K562 (cell line): Measurements from ENCODE around the gene BOD1L2. TPM values are rescaled to one million over a fixed set of nuclear protein-coding genes. Genes with fewer than 3 reads are reported as not detected.

Experiments used
- ATAC-seq: fragments of 200-7000 bp; cut with Tn5 transposase; 3 replicates; pipeline ENCODE4 v1.9.1; 2020; ENCODE audit warnings: moderate library complexity
- BruUV-seq: library from RNA; stranded (reverse); fragments of 400-500 nt; replicated peaks from 2 replicates; lab custom pipeline; 2021; lab: Mats Ljungman, UMichigan
- CTCF ChIA-PET: fragments of 300-600 bp; formaldehyde crosslinking; extraction: SDS; loops from one replicate; lab custom pipeline; 2021; ENCODE audit warnings: low intra/inter-chr PET ratio; lab: Yijun Ruan, JAX
- POLR2A ChIA-PET: fragments of 300-600, 350-650 bp; sonication (Branson Sonifier 250); formaldehyde crosslinking; extraction: SDS; loops from one replicate; lab custom pipeline; 2021; ENCODE audit warnings: antibody characterized with exemption, inconsistent platforms; lab: Yijun Ruan, JAX
- DNase-seq, 4 experiments: peaks; one replicate each; pipeline versions ENCODE4 v3.0.0 to v3.0.0-alpha.2; 2011 to 2018; ENCODE audit warnings: low spot score in 3 of 4, mixed read lengths in 3 of 4; ENCODE audit errors: extremely low read depth in 1 of 4
- FAIRE-seq: peaks from 2 replicates; lab custom pipeline; 2011; peaks lifted over from hg19 to GRCh38; lab: Jason Lieb, UNC
- H2AFZ ChIP-seq: 2 replicates; pipeline ENCODE4 v1.6.0; 2011; ENCODE audit warnings: low read depth, low read length, control low read depth, inconsistent platforms
- H3K27ac ChIP-seq: fragments of 200-600 bp; 3 replicates; pipeline ENCODE4 v1.8.0; 2011; ENCODE audit warnings: low read depth, mild to moderate bottlenecking, control low read depth, inconsistent platforms, low read length, moderate library complexity, mixed read lengths; ENCODE audit errors: extremely low read depth
- H3K27me3 ChIP-seq, 2 experiments: fragments of 300-600 bp in 1 of 2; 2 replicates in 1 of 2; 3 replicates in 1 of 2; pipeline versions ENCODE4 v1.6.0 to v1.8.0; 2011; ENCODE audit warnings: inconsistent platforms in 2 of 2, low read length in 2 of 2, mild to moderate bottlenecking in 1 of 2, mixed read lengths in 1 of 2, moderate library complexity in 1 of 2; ENCODE audit not compliant: control insufficient read depth in 2 of 2, insufficient read depth in 2 of 2
- H3K36me3 ChIP-seq: fragments of 300-600 bp; 3 replicates; pipeline ENCODE4 v1.8.0; 2011; ENCODE audit warnings: mild to moderate bottlenecking, low read length, inconsistent platforms; ENCODE audit not compliant: control insufficient read depth, insufficient read depth
- H3K4me1 ChIP-seq, 2 experiments: fragments of 200-600 bp in 1 of 2; replicated peaks in 1 of 2; 2 replicates in 1 of 2; 3 replicates in 1 of 2; pipeline versions ENCODE4 v1.5.1 to v1.8.0; 2011; ENCODE audit warnings: inconsistent platforms in 2 of 2, low read length in 2 of 2, mild to moderate bottlenecking in 1 of 2, mixed read lengths in 1 of 2, moderate library complexity in 1 of 2; ENCODE audit not compliant: control insufficient read depth in 2 of 2, insufficient read depth in 2 of 2
- H3K4me2 ChIP-seq: 2 replicates; pipeline ENCODE4 v1.6.1; 2011; ENCODE audit warnings: low read length, control low read depth, inconsistent platforms, mixed read lengths; ENCODE audit not compliant: insufficient read depth
- H3K4me3 ChIP-seq: fragments of 200-600 bp; sonication (generic), shearing (Covaris generic); 2 replicates; pipeline ENCODE4 v1.5.1; 2016; ENCODE audit warnings: control low read depth, inconsistent platforms
- H3K79me2 ChIP-seq: fragments of 200-600 bp; 3 replicates; pipeline ENCODE4 v1.8.0; 2011; ENCODE audit warnings: low read length, inconsistent platforms; ENCODE audit not compliant: control insufficient read depth, insufficient read depth
- H3K9ac ChIP-seq, 2 experiments: 2 replicates each; pipeline versions ENCODE4 v1.6.0 to v1.6.1; 2011; ENCODE audit warnings: low read depth in 2 of 2, low read length in 2 of 2, control low read depth in 1 of 2, inconsistent platforms in 1 of 2, mild to moderate bottlenecking in 1 of 2, mixed read lengths in 1 of 2; ENCODE audit not compliant: insufficient read depth in 1 of 2
- H3K9me1 ChIP-seq: one replicate; pipeline ENCODE4 v1.6.0; 2011; ENCODE audit warnings: inconsistent platforms, mild to moderate bottlenecking, low read length, moderate library complexity; ENCODE audit not compliant: control insufficient read depth, insufficient read depth
- H3K9me3 ChIP-seq: replicated peaks from 2 replicates; pipeline ENCODE4 v1.5.1; 2011; ENCODE audit warnings: low read depth, low read length, inconsistent platforms; ENCODE audit not compliant: control insufficient read depth, insufficient read depth
- H4K20me1 ChIP-seq: replicated peaks from 2 replicates; pipeline ENCODE4 v1.6.1; 2011; ENCODE audit warnings: low read length, inconsistent platforms, mixed read lengths; ENCODE audit not compliant: control insufficient read depth, insufficient read depth
- CHD4 ChIP-seq: fragments of 200-600 bp; sonication (generic); IDR thresholded peaks from 3 replicates; pipeline ENCODE4 v1.6.1; 2012; ENCODE audit warnings: low read depth, mild to moderate bottlenecking, mixed read lengths, low read length, inconsistent platforms; ENCODE audit not compliant: insufficient read depth, insufficient replicate concordance, poor library complexity, severe bottlenecking
- CREM ChIP-seq: IDR thresholded peaks from 2 replicates; pipeline ENCODE4 v1.6.1; 2014; ENCODE audit warnings: antibody characterized with exemption, low read depth
- ETV5 ChIP-seq: sonication (generic); formaldehyde crosslinking; IDR thresholded peaks from 2 replicates; pipeline ENCODE4 v1.4.0; 2020; ENCODE audit warnings: low read depth, mild to moderate bottlenecking, missing genetic modification reagents
- NFIC ChIP-seq: fragments of 450-650 bp; IDR thresholded peaks from 2 replicates; pipeline ENCODE4 v1.6.1; 2017; ENCODE audit warnings: mild to moderate bottlenecking, inconsistent platforms
- PTRF ChIP-seq: fragments of 450-650 bp; IDR thresholded peaks from 2 replicates; pipeline ENCODE4 v1.6.1; 2016; ENCODE audit warnings: mild to moderate bottlenecking, missing genetic modification characterization, missing compliant biosample characterization
- SMARCC2 ChIP-seq: fragments of 450-650 bp; IDR thresholded peaks from 2 replicates; pipeline ENCODE4 v1.6.1; 2017; ENCODE audit warnings: antibody characterized with exemption, moderate library complexity, mild to moderate bottlenecking, low read depth
- SNRNP70 ChIP-seq: fragments of 200-400 bp; formaldehyde crosslinking; optimal IDR thresholded peaks from 2 replicates; pipeline ENCODE3; 2017; ENCODE audit warnings: low read depth, low read length
- WGBS: fragments of 100-300 bp; shearing (Covaris generic); methylation state at CpG from one replicate; pipeline ENCODE4 v1.1.6; 2016; ENCODE audit warnings: low coverage, mixed read lengths; ENCODE audit not compliant: insufficient coverage; ENCODE audit errors: missing lambda C conversion rate; 5-methylcytosine and 5-hydroxymethylcytosine counted together
- in situ Hi-C: fragments of 300-500 bp; cut with MboI; formaldehyde crosslinking; loops from 4 replicates; pipeline ENCODE4 v1.15.0; 2018; ENCODE audit warnings: inconsistent platforms, mixed read lengths
- intact Hi-C: fragments of 100-400 bp; cut with micrococcal nuclease; formaldehyde crosslinking; loops from 2 replicates; pipeline ENCODE4 v1.14.2; 2022
- polyA plus RNA-seq, 8 experiments: library from polyadenylated mRNA; depleted of rRNA in 4 of 8; stranded (reverse) in 5 of 8; unstranded in 3 of 8; fragments of >200 nt; fragmentation: Nextera tagmentation in 2 of 8; fragmentation: Illumina TruSeq in 1 of 8; extraction: Ambion mirVana in 2 of 8; extraction: Trizol in 1 of 8; gene quantifications; 2 replicates each; pipeline versions ENCODE4 v1.2.1 to v1.2.3, GENCODE V29; 2011 to 2014; ENCODE audit warnings: inconsistent platforms in 1 of 8, missing spikeins in 1 of 8
- total RNA-seq, 7 experiments: library from RNA; depleted of rRNA in 6 of 7; stranded (reverse); fragments of >200 nt in 6 of 7; fragmentation: Illumina TruSeq in 2 of 7; extraction: Trizol in 2 of 7; gene quantifications; 2 replicates each; pipeline versions ENCODE4 v1.2.1 to v1.2.3, GENCODE V29; 2011 to 2021; ENCODE audit warnings: low replicate concordance in 1 of 7

BOD1L2 gene
- total and polyA plus RNA-seq, 9 of the 15 experiments (the other 6 are each of a cell fraction or from before 2014, with no cell fraction given), result 0.03 TPM; not detected in 8

GRCh38 chr18:57164401-57164800, 17.5 kb downstream of the BOD1L2 start:
- TF ChIP-seq NFIC (no peak), PTRF (tag) (no peak), ETV5 (CRISPR knock-in tag) (no peak), CHD4 (no peak), SNRNP70 (no peak), CREM (no peak), SMARCC2 (no peak)
- Histone ChIP-seq H3K79me2 (no peaks in the 10 kb centered on the region), H3K4me1 (no peaks in the 10 kb centered on the region), H3K4me2 (no peak overlapping the region), H3K27me3 (no peaks in the 10 kb centered on the region), H4K20me1 (no peaks in the 10 kb centered on the region), H3K9ac (no peak overlapping the region), H3K27ac (no peak overlapping the region), H3K9me3 (no peaks in the 10 kb centered on the region), H3K4me3 (no peak overlapping the region), H3K9me1 (no peaks in the 10 kb centered on the region), H3K36me3 (no peaks in the 10 kb centered on the region), H2AFZ (no peak overlapping the region)
- no TSS peak for BruUV-seq
- no peak for FAIRE-seq
- POLR2A ChIA-PET, result interaction anchor here (1.0 kb wide), 1 partner anchor 9 kb away, joined by 3 read pairs; no protein-coding TSS in a partner anchor
- 0% methylated on average over 6 of the region's 6 CpGs for WGBS
- no peak for ATAC-seq
- CTCF ChIA-PET, result no interaction called here
- no peak for DNase-seq
- in situ Hi-C loops, result no loop called here
- intact Hi-C loops, result no loop called here
